GM19455 (cell line): ENCODE measurements around the gene CDH13.

ENCODE experiments used
- ATAC-seq: cut with Tn5 transposase; IDR thresholded peaks from one replicate; pipeline ENCODE4 v1.9.1; 2021; ENCODE audit not compliant: unreplicated experiment

The CDH13 gene

GRCh38 chr16:83723901-83724300, 1097.1 kb downstream of the CDH13 start:
- ATAC-seq = no peak

- ATAC-seq = no peak
These were observed 1097.8 kb downstream of the CDH13 start for GRCh38 chr16:83724585-83724984.

DNA sequence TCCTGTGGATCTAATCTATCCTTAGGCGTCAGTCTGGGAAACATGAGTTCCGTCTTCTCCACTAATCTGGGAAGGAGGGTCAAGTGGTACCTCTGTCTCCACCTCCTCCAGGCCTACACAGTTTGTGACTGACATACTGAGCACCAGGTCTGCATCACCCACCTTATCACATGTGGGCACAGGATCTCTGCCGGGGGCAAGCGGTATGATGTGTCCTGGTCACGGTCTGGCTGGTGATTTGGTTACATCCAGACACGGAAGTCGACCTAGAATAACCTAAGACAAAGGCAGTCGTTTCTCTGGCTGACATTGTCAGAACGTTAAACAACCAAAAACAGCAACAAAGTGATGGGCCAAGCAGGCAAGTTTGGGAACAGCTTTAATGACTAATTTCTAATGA, 1098.5 kb downstream of the CDH13 start:
- no peak for ATAC-seq

GRCh38 chr16:83727018-83727417, 1100.2 kb downstream of the CDH13 start:
- ATAC-seq = no peak

DNA sequence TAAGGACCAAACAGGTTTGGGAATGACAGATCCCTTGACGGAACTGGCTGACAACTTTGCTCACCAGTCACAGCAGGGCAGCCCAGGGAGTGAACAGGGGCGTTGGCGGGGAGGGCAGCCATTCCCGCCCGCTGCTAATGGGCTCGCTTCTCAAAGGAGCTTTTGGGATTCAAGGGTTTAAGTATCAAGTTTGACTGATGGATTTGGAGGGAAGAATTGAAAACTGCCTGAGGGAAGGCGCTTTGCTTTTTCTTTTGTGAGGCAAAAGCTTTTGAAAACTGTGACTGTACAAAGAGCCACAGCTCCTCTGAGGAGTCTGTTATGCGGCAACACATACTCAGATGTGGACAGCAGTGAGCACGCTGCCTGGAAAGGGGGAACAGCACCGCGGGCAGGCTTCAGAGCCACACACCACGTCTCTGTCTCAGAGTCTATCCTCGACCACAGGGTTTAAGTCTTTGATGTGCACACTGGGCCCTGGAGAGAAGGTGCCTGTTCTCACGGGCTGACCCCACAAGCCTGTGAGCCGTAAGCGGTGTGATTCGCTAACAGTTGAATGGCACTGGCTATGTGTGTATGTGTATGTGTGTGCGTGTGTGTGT, 1101.1 kb downstream of the CDH13 start:
- no peak for ATAC-seq

DNA sequence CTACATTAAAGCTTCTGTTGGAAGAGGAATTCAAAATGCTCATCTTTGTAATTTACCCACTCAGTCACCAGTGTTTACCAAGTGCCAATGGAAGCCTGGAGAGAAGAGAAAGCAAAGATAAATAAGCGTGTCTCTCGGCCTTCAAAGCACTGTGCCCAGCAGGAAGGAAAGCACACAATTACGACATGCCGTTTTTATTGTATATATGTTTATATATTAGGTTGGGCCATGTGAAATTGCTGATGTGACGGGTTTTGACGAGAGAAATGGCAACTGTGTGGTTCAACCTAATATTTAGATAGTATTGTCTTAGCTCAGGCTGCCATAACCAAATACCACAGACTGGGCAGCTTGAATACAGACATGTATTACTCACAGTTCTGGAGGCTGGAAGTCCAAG, 1101.7 kb downstream of the CDH13 start:
- ATAC-seq = no peak

GRCh38 chr16:83730812-83731211, 1104.0 kb downstream of the CDH13 start:
- ATAC-seq = no peak

GRCh38 chr16:83732536-83732935, 1105.8 kb downstream of the CDH13 start:
- no peak for ATAC-seq

- no peak for ATAC-seq
These were observed 1106.5 kb downstream of the CDH13 start for GRCh38 chr16:83733301-83733700.

GRCh38 chr16:83734136-83734535, 1107.4 kb downstream of the CDH13 start:
- ATAC-seq = no peak

DNA sequence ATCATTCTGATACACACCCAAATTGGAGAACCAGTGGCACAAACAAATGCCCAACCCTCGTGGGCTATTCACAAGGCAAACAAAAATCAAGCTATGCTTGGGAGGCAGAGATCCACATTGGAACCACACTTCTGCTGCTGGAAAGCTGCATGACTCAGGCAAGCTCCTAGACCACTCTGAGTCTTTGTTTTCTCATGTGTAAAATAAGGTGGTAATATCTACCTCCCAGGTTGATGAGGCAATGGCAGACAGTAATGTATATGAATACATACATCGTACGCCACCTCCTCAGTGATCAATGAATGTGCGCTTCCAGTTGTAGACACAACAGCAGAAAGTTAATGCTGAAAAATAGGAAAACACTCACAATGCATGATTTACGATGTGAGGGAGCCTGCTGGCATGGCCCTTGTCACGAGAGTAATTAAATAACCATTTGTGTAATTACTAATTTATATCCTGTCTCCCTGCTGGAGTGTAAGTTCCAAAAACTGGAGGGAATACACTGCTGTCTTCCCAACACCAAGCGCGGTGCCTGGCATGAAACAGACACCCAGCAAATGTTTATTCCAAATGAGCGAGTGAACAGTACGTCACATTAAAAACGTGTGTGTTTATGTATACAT, 1111.1 kb downstream of the CDH13 start:
- no peak for ATAC-seq

GRCh38 chr16:83738923-83739503, 1112.2 kb downstream of the CDH13 start:
- no peak for ATAC-seq

GRCh38 chr16:83742124-83742899, 1115.5 kb downstream of the CDH13 start:
- no peak for ATAC-seq

DNA sequence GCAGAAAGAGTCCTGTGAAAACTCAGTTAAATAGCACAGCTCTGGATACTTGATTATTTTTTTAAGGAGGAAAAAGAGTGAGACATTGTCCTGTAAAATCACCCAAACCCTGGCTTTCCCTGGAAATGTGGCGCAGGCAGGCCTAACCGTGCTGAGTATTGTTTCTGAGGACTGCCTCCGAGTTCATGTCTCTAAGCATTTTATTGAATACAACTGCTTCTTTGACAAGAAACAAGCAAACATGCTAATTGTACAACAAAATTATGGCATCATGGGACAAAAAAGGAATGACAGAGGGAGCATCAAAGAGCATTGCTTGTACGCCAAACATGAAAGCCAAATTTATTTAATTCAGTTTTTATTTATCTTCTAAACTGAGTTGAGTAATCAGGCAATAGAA, 1116.5 kb downstream of the CDH13 start:
- ATAC-seq = no peak

GRCh38 chr16:83743720-83744119, 1117.0 kb downstream of the CDH13 start:
- ATAC-seq = no peak

DNA sequence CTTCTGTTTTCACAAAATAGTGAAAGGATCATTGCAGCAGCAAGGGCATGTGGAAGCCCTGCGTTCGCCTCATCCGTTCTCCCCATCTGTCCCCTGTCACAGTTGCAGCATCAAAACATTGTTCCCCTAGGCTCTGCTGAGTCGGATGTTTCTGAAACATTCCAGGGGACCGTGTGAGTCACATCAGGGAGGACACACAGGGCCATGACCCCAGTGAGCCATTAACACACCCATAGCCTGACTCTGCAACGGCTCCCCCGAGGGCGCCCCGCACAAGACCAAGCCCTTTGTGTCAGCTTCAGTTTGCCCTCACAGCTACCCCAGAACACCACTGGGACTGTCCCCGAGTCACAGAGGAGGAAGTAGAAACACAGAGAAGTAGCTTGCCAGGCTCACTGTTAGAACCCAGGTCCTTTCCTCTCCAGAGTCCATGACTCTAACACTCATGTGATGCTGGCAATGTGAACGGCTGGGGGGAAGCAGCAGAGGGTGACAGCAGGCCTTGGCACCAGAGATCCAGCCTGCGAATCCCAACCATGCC, 1117.7 kb downstream of the CDH13 start:
- no peak for ATAC-seq

DNA sequence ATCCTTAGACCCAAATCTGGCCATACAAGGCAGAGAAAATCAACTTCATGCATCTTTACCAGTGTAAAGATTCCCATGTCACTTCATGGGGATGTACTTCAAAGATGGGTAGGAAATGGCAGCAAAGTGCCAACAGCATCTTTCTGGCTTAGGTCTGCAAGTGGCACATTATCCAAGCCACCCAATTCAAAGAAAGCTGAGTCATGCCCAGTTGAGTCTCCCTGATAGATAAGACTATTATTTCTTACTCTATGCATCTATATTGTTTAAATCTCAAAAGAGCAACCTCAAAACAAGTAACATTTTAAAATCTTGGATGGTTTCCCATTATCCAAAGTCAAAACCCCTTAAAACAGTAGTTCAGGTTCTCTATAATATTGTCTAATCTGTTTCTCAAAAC, 1119.8 kb downstream of the CDH13 start:
- ATAC-seq = no peak

- ATAC-seq = no peak
These were observed 1121.2 kb downstream of the CDH13 start for GRCh38 chr16:83747936-83748335.

DNA sequence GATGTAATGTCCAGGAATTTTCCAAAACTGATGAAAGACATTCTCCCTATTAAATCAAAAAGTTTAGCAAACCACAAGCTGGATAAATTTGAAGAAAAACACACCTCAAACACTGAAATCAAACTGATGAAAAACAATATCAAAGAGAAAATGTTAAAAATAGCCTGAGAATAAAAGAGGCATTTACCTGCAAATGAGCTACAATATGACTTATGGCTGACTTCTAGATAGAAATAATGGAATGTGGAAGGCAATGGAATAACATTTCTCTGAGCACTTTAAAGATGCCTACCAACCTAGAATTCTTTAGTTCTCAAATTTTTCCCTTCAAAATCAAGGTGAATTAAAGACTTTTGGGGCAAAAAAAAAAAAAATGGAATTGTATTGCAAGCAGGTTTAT, 1128.6 kb downstream of the CDH13 start:
- ATAC-seq = no peak

DNA sequence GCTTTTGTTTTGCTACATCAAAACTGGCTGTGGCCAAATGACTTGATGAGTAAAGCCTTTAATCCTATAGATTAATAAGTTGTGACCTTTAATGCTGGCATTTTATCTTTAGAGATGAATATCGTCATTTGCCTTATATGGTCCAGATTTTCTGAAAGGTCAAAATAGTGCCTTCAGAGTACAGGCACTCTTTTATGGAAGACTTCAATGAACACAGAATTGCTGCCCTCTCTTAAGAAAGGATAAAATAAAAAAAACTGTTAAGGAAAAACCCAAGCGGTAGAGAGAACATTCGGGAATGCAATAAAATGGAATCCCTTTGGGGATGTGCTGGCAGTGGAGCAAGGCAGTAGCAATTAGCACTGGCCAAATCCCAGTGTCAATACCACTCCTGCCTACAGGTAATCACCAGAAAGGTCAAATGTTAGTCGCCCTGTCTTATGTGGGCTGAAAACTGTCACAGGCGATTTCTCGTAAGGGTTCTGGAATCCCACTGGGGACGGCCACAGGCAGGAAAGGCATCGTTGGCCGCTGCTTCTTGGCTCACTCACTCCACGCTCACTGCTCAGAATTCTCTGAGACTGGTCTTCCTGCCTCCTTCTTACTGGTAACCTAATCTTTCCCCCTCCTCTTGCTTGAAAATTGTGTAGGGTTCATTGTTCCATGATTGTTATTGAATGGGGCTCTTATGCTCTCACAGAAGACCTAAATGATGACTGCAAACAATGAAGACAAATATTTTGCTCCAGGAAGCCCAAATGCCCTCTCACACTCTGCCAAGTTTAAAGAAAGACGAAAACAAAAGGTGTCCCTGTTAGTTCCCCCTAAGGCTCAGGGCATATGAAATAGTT, 1135.6 kb downstream of the CDH13 start:
- no peak for ATAC-seq

- ATAC-seq = no peak
These were observed 1136.2 kb downstream of the CDH13 start for GRCh38 chr16:83762992-83763358.
